Aorta (tissue), 5 donors: ENCODE results near the gene CUX1. TPM values are rescaled to one million over a fixed set of nuclear protein-coding genes. Genes with fewer than 3 reads are reported as not detected.
A peak's percentile ranks its signal among the peaks of the same experiment; 100 is the strongest.
"Not testable (repeated sequence)": the region's sequence is repeated elsewhere in the genome, so short reads cannot be mapped to it uniquely, and the experiment has no call there.

Experiments
- ATAC-seq: fragments of 200-7000 bp; cut with Tn5 transposase; one replicate; pipeline ENCODE4 v1.9.1; 2022; ENCODE audit warnings: moderate library complexity; ENCODE audit not compliant: low FRiP score
- DNase-seq, 2 donors: peaks; one replicate each; pipeline ENCODE4 v3.0.0-alpha.2; 2020
- H3K27ac ChIP-seq, 2 donors: one replicate each; pipeline ENCODE4 v1.5.1; 2013; ENCODE audit warnings: low read length in 2 of 2, mild to moderate bottlenecking in 2 of 2, moderate library complexity in 2 of 2, control low read depth in 1 of 2, inconsistent platforms in 1 of 2, low read depth in 1 of 2
- H3K27me3 ChIP-seq, 2 donors: one replicate each; pipeline ENCODE4 v1.6.1; 2013; ENCODE audit warnings: control low read depth in 1 of 2, low read length in 1 of 2, mild to moderate bottlenecking in 1 of 2, moderate library complexity in 1 of 2; ENCODE audit not compliant: insufficient read depth in 2 of 2, control insufficient read depth in 1 of 2
- H3K36me3 ChIP-seq, 2 donors: one replicate each; pipeline ENCODE4 v1.6.1; 2013; ENCODE audit warnings: control low read depth in 1 of 2, low read length in 1 of 2, mild to moderate bottlenecking in 1 of 2; ENCODE audit not compliant: insufficient read depth in 2 of 2, control insufficient read depth in 1 of 2
- H3K4me1 ChIP-seq, 2 donors: one replicate each; pipeline ENCODE4 v1.6.1; 2013; ENCODE audit warnings: low read length in 2 of 2, control low read depth in 1 of 2, mild to moderate bottlenecking in 1 of 2, moderate library complexity in 1 of 2; ENCODE audit not compliant: insufficient read depth in 2 of 2, control insufficient read depth in 1 of 2
- H3K4me3 ChIP-seq, 2 donors: one replicate each; pipeline ENCODE4 v1.5.1; 2013; ENCODE audit warnings: low read length in 2 of 2, control low read depth in 1 of 2, mild to moderate bottlenecking in 1 of 2
- H3K9me3 ChIP-seq: one replicate; pipeline ENCODE4 v1.6.1; 2013; ENCODE audit warnings: mild to moderate bottlenecking, low read length; ENCODE audit not compliant: control insufficient read depth
- WGBS, 2 donors: extraction: QIAGEN DNeasy Blood & Tissue Kit; methylation state at CpG; one replicate each; pipeline ENCODE4 v1.1.7; 2013; 5-methylcytosine and 5-hydroxymethylcytosine counted together
- intact Hi-C, 2 donors: fragments of 100-400 bp; cut with DNase I; formaldehyde crosslinking; loops; one replicate each; pipeline versions ENCODE4 v1.14.2 to v1.15.0; 2022
- microRNA-seq, 2 donors: library from miRNA; unstranded; fragments of <30 nt; microRNA quantifications; one replicate each; pipeline ENCODE4 v1.2.0, GENCODE V29; 2020
- polyA plus RNA-seq, 2 donors: library from polyadenylated mRNA; stranded (reverse); fragments of 200-250 nt; gene quantifications; one replicate each; pipeline ENCODE4 v1.2.3, GENCODE V29; 2013
- total RNA-seq, 2 donors: library from RNA; stranded (reverse); fragmentation: NEBNext Ultra II Directional; extraction: Animal tissue kit (Norgen Biotek cat#: 25700); gene quantifications; one replicate each; pipeline ENCODE4 v1.2.1, GENCODE V29; 2021
- donor health status: healthy with polysubstance abuse.
- donor health status: Bipolar disorder and iron deficiency.
- donor health status: DM: no; HTN: no; CAD: no.
- donor health status: DM: no; HTN: no; CAD: no.
- donor health status: DM: yes; HTN: yes; CAD: no.

The CUX1 gene
- total and polyA plus RNA-seq, 4 donors: 51.6 to 159 (median 94.1) TPM

DNA sequence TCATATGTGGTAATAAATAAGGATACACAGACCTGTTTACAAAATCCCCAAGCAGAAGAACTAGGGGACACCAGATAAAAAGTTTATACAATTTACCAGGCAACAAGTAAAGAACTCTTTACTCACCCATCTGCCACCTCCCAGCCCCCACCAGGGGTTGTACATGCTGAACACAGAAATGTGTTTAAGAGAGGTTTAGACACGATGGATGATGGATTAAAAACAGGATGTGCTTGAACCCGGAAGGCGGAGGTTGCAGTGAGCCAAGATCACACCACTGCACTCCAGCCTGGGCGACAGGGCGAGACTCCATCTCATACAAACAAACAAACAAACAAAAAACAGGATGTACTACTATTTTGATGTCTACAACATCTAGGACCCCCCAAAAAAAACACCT is 511.4 kb downstream of the CUX1 start:
- H3K4me3 ChIP-seq, H3K9me3 ChIP-seq, DNase-seq, ATAC-seq, H3K27me3 ChIP-seq, H3K27ac ChIP-seq, intact Hi-C loops, H3K36me3 ChIP-seq, H3K4me1 ChIP-seq: not testable (repeated sequence)
- 43 to 44% methylated on average over 4 of the region's 5 CpGs for WGBS, 2 donors

DNA sequence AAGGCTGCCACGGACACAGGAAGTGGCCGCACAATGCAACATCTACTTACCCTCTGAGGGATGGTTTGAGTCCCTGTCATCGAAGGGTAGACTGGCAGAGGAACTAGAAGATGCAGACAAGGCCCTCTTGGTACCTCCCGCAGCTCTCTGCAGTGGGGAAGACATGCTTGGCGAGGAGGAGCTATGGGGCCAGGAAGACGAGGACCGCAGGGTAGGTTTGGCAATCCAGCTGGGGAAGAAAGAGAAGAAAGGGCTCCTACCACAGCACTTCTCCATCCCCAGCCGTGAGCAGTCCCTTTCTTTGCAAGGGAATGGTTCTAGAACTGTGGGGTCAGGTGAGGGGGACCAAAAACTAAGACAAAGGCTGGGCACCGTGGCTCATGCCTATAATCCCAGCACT is 511.9 kb downstream of the CUX1 start:
- WGBS, 2 donors: 70 to 73% methylated on average over 9 of the region's 9 CpGs
- H3K9me3 ChIP-seq, H3K4me1 ChIP-seq, H3K4me3 ChIP-seq, H3K36me3 ChIP-seq, H3K27ac ChIP-seq, ATAC-seq, H3K27me3 ChIP-seq, intact Hi-C loops: not testable (repeated sequence)
- DNase-seq: peak in 1 of 2 donors; percentile 48

DNA sequence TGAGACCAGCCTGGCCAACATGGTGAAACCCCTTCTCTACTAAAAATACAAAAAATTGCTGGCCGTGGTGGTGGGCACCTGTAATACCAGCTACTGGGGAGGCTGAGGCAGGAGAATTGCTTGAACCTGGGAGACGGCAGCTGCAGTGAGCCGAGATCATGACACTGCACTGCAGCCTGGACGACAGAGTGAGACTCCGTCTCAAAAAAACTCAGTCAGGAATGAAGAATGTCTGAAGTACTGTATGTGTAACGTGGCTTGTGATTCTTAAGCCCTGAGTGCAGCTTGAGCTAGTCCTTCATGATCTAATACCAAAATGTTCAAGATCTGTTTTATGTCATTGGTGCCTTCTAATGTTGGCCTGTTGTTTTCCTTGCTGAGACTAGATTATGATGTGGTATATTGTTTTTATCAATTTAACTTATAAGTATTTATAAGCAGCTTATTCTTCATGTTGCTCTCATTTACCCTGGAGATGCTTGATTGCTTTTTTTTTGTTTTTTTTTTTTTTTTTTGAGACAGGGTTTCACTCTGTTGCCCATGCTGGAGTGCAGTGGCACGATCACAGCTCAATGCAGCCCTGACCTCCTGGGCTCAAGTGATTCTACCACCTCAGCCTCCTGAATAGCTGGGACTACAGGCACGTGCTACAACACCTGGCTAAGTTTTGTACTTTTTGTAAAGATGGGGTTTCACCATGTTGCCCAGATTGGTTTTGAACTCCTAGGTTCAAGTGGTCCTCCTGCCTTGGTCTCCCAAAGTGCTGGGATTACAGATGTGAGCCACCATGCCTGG is 513.4 kb downstream of the CUX1 start:
- H3K9me3 ChIP-seq, H3K36me3 ChIP-seq, ATAC-seq, H3K27ac ChIP-seq, H3K27me3 ChIP-seq, H3K4me3 ChIP-seq, intact Hi-C loops, DNase-seq, H3K4me1 ChIP-seq: not testable (repeated sequence)
- 79 to 81% methylated on average over 8 of the region's 8 CpGs for WGBS, 2 donors

Small RNAs within 50 kb of the gene (microRNA-seq; reads per million reads assigned to microRNA genes)
- gene MIR4285: 0 reads per million in 2 donors

Other genes with a start within 250 kb of the CUX1 start
- gene MYL10, start 188.3 kb upstream of the CUX1 start, total RNA-seq: not detected
- not detected for gene MYL10, start 188.3 kb upstream of the CUX1 start, polyA plus RNA-seq